HFFc6 (cell line): ENCODE measurements around the gene SETBP1. TPM values are rescaled to one million over a fixed set of nuclear protein-coding genes. Genes with fewer than 3 reads are reported as not detected.

Experiments
- DNase-seq: peaks from one replicate; pipeline ENCODE4 v3.0.0-alpha.2; 2018
- H3K27ac Mint-ChIP-seq: 2 replicates; pipeline ENCODE4 v1.8.0; 2020; ENCODE audit warnings: mild to moderate bottlenecking, mixed read lengths
- H3K27me3 Mint-ChIP-seq: 2 replicates; pipeline ENCODE4 v1.8.0; 2021; ENCODE audit warnings: mild to moderate bottlenecking, moderate library complexity, mixed read lengths; ENCODE audit not compliant: insufficient read depth
- H3K36me3 Mint-ChIP-seq: 2 replicates; pipeline ENCODE4 v1.8.0; 2021; ENCODE audit warnings: low read depth, mixed read lengths
- H3K4me1 Mint-ChIP-seq: 2 replicates; pipeline ENCODE4 v1.8.0; 2020; ENCODE audit warnings: low read depth, mixed read lengths
- H3K4me3 Mint-ChIP-seq: 2 replicates; pipeline ENCODE4 v1.8.0; 2020; ENCODE audit warnings: mild to moderate bottlenecking, moderate library complexity, mixed read lengths
- H3K9me3 Mint-ChIP-seq: 2 replicates; pipeline ENCODE4 v1.8.0; 2020; ENCODE audit warnings: mild to moderate bottlenecking, mixed read lengths
- total RNA-seq, 6 experiments: library from RNA; stranded (reverse); fragmentation: NEBNext Ultra II Directional; extraction: Animal tissue kit (Norgen Biotek cat#: 25700); gene quantifications; 2 replicates in 1 of 6; 3 replicates in 5 of 6; pipeline ENCODE4 v1.2.3, GENCODE V29; 2021
- TF ChIP-seq, protein P1 (sequence below): fragments of 200-600 bp; sonication (generic); IDR thresholded peaks from 2 replicates; pipeline ENCODE4 v1.5.0; 2021; ENCODE audit warnings: antibody characterized with exemption, mild to moderate bottlenecking

Gene SETBP1
- total RNA-seq, 6 experiments from 2014 or later, result 0.03 to 0.40 (median 0.09) TPM

DNA sequence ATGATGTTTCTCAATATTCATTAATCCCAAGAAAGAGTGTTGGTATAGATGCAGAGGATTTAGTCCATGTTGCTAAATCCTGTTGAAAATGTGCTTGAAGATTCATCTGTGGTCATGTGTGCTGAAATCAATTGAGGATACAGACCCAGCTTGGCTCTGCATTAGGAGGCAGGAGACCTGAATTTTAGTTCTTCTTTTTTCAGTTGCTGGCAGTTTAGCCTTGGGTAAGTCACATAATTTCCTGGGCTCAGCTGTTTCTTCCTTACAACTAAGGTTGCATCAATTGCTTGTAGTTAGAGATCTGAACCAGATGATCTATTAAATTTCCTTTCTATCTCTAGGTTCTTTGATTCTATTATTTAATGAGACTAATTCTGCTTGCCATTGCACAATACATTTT is 54.4 kb downstream of the SETBP1 start:
- Mint-ChIP-seq H3K27me3 (peaks cover 4% of the 10 kb centered on the region; the same call in 1 of the 2 replicates), H3K36me3 (no peaks in the 10 kb centered on the region), H3K4me1 (peaks cover 39% of the 10 kb centered on the region), H3K4me3 (no peak overlapping the region), H3K9me3 (no peaks in the 10 kb centered on the region; the same call in 1 of the 2 replicates), H3K27ac (no peak overlapping the region)
- no peak for DNase-seq
- TF ChIP-seq, protein P1, sequence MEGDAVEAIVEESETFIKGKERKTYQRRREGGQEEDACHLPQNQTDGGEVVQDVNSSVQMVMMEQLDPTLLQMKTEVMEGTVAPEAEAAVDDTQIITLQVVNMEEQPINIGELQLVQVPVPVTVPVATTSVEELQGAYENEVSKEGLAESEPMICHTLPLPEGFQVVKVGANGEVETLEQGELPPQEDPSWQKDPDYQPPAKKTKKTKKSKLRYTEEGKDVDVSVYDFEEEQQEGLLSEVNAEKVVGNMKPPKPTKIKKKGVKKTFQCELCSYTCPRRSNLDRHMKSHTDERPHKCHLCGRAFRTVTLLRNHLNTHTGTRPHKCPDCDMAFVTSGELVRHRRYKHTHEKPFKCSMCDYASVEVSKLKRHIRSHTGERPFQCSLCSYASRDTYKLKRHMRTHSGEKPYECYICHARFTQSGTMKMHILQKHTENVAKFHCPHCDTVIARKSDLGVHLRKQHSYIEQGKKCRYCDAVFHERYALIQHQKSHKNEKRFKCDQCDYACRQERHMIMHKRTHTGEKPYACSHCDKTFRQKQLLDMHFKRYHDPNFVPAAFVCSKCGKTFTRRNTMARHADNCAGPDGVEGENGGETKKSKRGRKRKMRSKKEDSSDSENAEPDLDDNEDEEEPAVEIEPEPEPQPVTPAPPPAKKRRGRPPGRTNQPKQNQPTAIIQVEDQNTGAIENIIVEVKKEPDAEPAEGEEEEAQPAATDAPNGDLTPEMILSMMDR, result no peak

DNA sequence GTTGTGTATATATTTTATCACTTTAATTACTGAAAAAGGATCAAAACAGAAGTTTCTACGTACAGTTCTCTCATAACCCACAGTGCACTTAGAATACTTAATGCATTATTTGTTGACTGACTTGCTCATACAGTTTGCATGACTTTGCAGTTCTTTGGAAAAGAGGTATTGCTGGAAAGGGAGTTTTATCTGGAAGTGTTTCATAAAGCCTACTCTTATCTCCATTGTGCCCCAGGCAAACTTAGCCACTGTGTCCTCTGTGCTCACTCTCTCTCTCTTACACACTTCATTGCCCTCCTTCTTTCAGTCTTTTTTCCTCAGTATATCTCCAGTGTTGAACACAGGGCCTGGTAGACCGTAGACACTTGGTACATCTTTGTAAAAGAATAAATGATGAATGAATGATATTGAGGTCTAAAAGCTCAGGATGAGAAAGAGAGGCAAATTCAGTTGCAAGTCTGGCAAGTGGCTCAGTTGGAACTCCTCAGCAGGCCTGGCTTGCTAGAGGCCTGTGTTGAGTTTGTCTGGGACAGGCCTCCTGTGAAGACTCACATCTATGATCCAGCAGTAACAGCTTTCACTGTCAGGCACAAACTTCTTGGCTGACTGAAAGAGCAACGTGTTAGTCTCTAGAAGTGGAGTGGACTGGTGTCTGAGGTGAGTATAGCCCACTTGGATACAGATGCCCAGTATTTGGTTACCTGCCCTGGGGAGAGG is 56.1 kb downstream of the SETBP1 start:
- TF ChIP-seq, protein P1, result no peak
- DNase-seq, result no peak
- no peaks in the 10 kb centered on the region for H3K36me3 Mint-ChIP-seq
- H3K4me1 Mint-ChIP-seq, result peaks cover 28% of the 10 kb centered on the region
- peaks cover 4% of the 10 kb centered on the region; the same call in 1 of the 2 replicates for H3K27me3 Mint-ChIP-seq
- no peak overlapping the region for H3K27ac Mint-ChIP-seq
- no peak overlapping the region for H3K4me3 Mint-ChIP-seq
- no peaks in the 10 kb centered on the region; the same call in 1 of the 2 replicates for H3K9me3 Mint-ChIP-seq

DNA sequence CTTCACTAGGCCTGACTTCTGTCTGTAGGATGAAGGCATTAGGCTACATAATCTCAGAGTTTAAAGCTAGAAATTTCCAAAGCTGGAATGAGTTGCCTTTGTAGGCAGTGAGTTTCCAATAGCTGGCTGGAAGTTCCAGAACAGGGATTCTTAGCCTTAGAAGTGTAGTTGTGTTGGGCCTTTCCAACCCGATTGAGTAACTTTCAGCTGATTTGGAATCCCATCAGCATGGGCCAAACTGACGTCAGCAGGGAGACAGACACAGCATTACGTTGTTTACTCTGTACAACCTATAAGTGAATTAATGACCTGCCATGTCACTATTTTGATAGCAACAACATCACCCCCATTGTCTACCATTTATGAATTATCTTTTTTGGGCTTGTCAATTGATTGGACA is 56.9 kb downstream of the SETBP1 start:
- Mint-ChIP-seq H3K27ac (no peak overlapping the region), H3K4me3 (no peak overlapping the region), H3K9me3 (no peaks in the 10 kb centered on the region; the same call in 1 of the 2 replicates), H3K36me3 (no peaks in the 10 kb centered on the region), H3K4me1 (peaks cover 20% of the 10 kb centered on the region), H3K27me3 (peaks cover 6% of the 10 kb centered on the region; the same call in 1 of the 2 replicates)
- TF ChIP-seq, protein P1, result no peak
- DNase-seq, result no peak

GRCh38 chr18:44740000-44740399 is 59.3 kb downstream of the SETBP1 start:
- H3K9me3 Mint-ChIP-seq, result no peaks in the 10 kb centered on the region; the same call in 1 of the 2 replicates
- H3K27ac Mint-ChIP-seq, result no peak overlapping the region
- H3K4me3 Mint-ChIP-seq, result no peak overlapping the region
- H3K36me3 Mint-ChIP-seq, result no peaks in the 10 kb centered on the region
- no peaks in the 10 kb centered on the region for H3K4me1 Mint-ChIP-seq
- peaks cover 10% of the 10 kb centered on the region for H3K27me3 Mint-ChIP-seq
- no peak for DNase-seq
- TF ChIP-seq, protein P1, result no peak

DNA sequence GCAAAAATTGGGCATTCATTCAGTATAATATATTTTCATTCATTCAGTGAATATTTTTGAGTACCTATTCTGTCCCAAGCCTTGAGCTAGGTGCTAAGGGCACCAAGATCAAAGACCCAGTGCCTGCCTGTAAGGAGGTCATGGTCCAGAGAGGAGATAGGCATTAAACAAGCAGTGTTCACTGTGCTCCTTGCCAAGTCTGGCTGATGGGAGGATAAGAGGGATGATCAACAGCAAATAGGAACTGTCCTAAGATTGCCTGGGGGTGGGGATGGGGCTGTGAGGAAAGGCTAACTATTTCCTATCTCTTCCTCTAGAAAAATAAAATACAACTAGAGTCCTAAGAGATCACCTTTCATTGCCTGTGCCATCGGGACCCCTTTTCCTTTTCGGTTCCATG is 60.4 kb downstream of the SETBP1 start:
- H3K4me3 Mint-ChIP-seq, result no peak overlapping the region
- no peak for DNase-seq
- H3K27me3 Mint-ChIP-seq, result peaks cover 9% of the 10 kb centered on the region
- no peaks in the 10 kb centered on the region; the same call in 1 of the 2 replicates for H3K9me3 Mint-ChIP-seq
- no peaks in the 10 kb centered on the region for H3K36me3 Mint-ChIP-seq
- no peak overlapping the region for H3K27ac Mint-ChIP-seq
- TF ChIP-seq, protein P1, result no peak
- no peaks in the 10 kb centered on the region for H3K4me1 Mint-ChIP-seq
